ENCODE results near the gene CELF2. TPM values are rescaled to one million over a fixed set of nuclear protein-coding genes. Genes with fewer than 3 reads are reported as not detected.

CELF2 gene
- total and polyA plus RNA-seq, 8 donors = 58.0 to 107 (median 65.9) TPM

GRCh38 chr10:11261687-11262493, 244.2 kb downstream of the CELF2 start:
- intact Hi-C loops (cut with DNase I) = no loop called here
- TF ChIP-seq CTCF (IDR thresholded peaks at IDR 0.05) = no peak
- H3K4me1 ChIP-seq = peaks cover 0 to 13% of the 10 kb centered on the region in 2 donors
- DNase-seq (no peak), ATAC-seq (no peak)
- no peaks in the 10 kb centered on the region for H3K27me3 ChIP-seq
- no peak overlapping the region for H3K4me3 ChIP-seq
- no peak overlapping the region for H3K27ac ChIP-seq
- H3K36me3 ChIP-seq = peaks cover 0 to 92% of the 10 kb centered on the region in 2 donors
- no peaks in the 10 kb centered on the region for H3K9me3 ChIP-seq

GRCh38 chr10:11262494-11263345, 245.0 kb downstream of the CELF2 start:
- peaks cover 0 to 89% of the 10 kb centered on the region in 2 donors for H3K36me3 ChIP-seq
- H3K4me1 ChIP-seq = peaks cover 0 to 10% of the 10 kb centered on the region in 2 donors
- H3K27me3 ChIP-seq = no peaks in the 10 kb centered on the region
- no peak for TF ChIP-seq CTCF (IDR thresholded peaks at IDR 0.05)
- no peaks in the 10 kb centered on the region for H3K9me3 ChIP-seq
- ATAC-seq (no peak), DNase-seq (no peak)
- intact Hi-C loops (cut with DNase I) = no loop called here
- H3K27ac ChIP-seq = no peak overlapping the region
- no peak overlapping the region for H3K4me3 ChIP-seq

- Histone ChIP-seq H3K36me3 (peaks cover 0 to 87% of the 10 kb centered on the region in 2 donors), H3K4me1 (peaks cover 0 to under 1% of the 10 kb centered on the region in 2 donors), H3K27me3 (no peaks in the 10 kb centered on the region), H3K4me3 (no peak overlapping the region), H3K27ac (no peak overlapping the region), H3K9me3 (no peaks in the 10 kb centered on the region)
- intact Hi-C loops (cut with DNase I) = no loop called here
- ATAC-seq (no peak), DNase-seq (no peak)
- TF ChIP-seq CTCF (IDR thresholded peaks at IDR 0.05) = no peak
Observed at GRCh38 chr10:11263767-11264166, 246.1 kb downstream of the CELF2 start.

- Histone ChIP-seq H3K27ac (no peak overlapping the region), H3K27me3 (no peaks in the 10 kb centered on the region), H3K9me3 (no peaks in the 10 kb centered on the region), H3K4me3 (no peak overlapping the region), H3K36me3 (peaks cover 0 to 80% of the 10 kb centered on the region in 2 donors), H3K4me1 (peaks cover 0 to 2% of the 10 kb centered on the region in 2 donors)
- DNase-seq (peak in 2 of 4 donors; percentile 31 to 33), ATAC-seq (no peak)
- no peak for TF ChIP-seq CTCF (IDR thresholded peaks at IDR 0.05)
- intact Hi-C loops (cut with DNase I) = no loop called here
Observed at GRCh38 chr10:11264296-11265048, 246.8 kb downstream of the CELF2 start.

Data from left lung (tissue), 10 donors.